Nephron (organoid): ENCODE measurements around the gene DCLRE1B.

Experiments used
- H3K27ac Mint-ChIP-seq, 3 experiments: 2 replicates each; pipeline ENCODE4 v1.8.0; 2020; ENCODE audit warnings: mixed read lengths in 3 of 3, mild to moderate bottlenecking in 2 of 3, moderate library complexity in 1 of 3
- H3K27me3 Mint-ChIP-seq: 2 replicates; pipeline ENCODE4 v1.8.0; 2021; ENCODE audit warnings: low read depth, mild to moderate bottlenecking, moderate library complexity, mixed read lengths
- H3K36me3 Mint-ChIP-seq: 2 replicates; pipeline ENCODE4 v1.8.0; 2020; ENCODE audit warnings: low read depth, mixed read lengths
- H3K4me1 Mint-ChIP-seq: 2 replicates; pipeline ENCODE4 v1.8.0; 2020; ENCODE audit warnings: mixed read lengths
- H3K4me3 Mint-ChIP-seq, 3 experiments: 2 replicates each; pipeline ENCODE4 v1.8.0; 2020; ENCODE audit warnings: mild to moderate bottlenecking in 3 of 3, mixed read lengths in 3 of 3, moderate library complexity in 2 of 3
- H3K9me3 Mint-ChIP-seq: 2 replicates; pipeline ENCODE4 v1.8.0; 2020; ENCODE audit warnings: mixed read lengths
- CTCF ChIP-seq, 3 experiments: fragments of 200-600 bp; sonication (generic); IDR thresholded peaks; one replicate each; pipeline ENCODE4 v1.5.0; 2021; ENCODE audit warnings: antibody characterized with exemption in 3 of 3; ENCODE audit not compliant: unreplicated experiment in 3 of 3

DCLRE1B gene

GRCh38 chr1:113904674-113905434 lies at the start of gene DCLRE1B, which contains the start of gene AP4B1:
Gene DCLRE1B, plus strand, starts transcription at chr1:113905326. Its CDS starts 261 bp downstream, at chr1:113905587.
Gene AP4B1, minus strand, starts transcription at chr1:113904799. Its CDS starts 82 bp downstream, at chr1:113904717.
- Mint-ChIP-seq H3K4me1 (peaks cover 11% of the 10 kb centered on the region), H3K27ac (peak within 1 kb of the TSS; percentile 85 to 96 (median 94)), H3K9me3 (no peaks in the 10 kb centered on the region), H3K27me3 (no peaks in the 10 kb centered on the region), H3K4me3 (peak within 1 kb of the TSS; percentile 88 to 92 (median 91)), H3K36me3 (peaks cover 14% of the 10 kb centered on the region)
- TF ChIP-seq CTCF (IDR thresholded peaks at IDR 0.05; ENCODE audit: unreplicated experiment in 3 of 3): peak; percentile 18 to 52 (median 29)

GRCh38 chr1:113855630-113856400 lies 49.3 kb upstream of the DCLRE1B start:
- no peaks in the 10 kb centered on the region for H3K9me3 Mint-ChIP-seq
- no peak overlapping the region for H3K27ac Mint-ChIP-seq
- H3K4me3 Mint-ChIP-seq: no peak overlapping the region
- H3K36me3 Mint-ChIP-seq: no peaks in the 10 kb centered on the region
- no peaks in the 10 kb centered on the region for H3K4me1 Mint-ChIP-seq
- no peak for TF ChIP-seq CTCF (IDR thresholded peaks at IDR 0.05; ENCODE audit: unreplicated experiment in 3 of 3)
- H3K27me3 Mint-ChIP-seq: no peaks in the 10 kb centered on the region

GRCh38 chr1:113856401-113856790 lies 48.7 kb upstream of the DCLRE1B start:
- Mint-ChIP-seq H3K4me1 (no peaks in the 10 kb centered on the region), H3K4me3 (no peak overlapping the region), H3K27me3 (no peaks in the 10 kb centered on the region), H3K27ac (no peak overlapping the region), H3K36me3 (no peaks in the 10 kb centered on the region), H3K9me3 (no peaks in the 10 kb centered on the region)
- no peak for TF ChIP-seq CTCF (IDR thresholded peaks at IDR 0.05; ENCODE audit: unreplicated experiment in 3 of 3)

- TF ChIP-seq CTCF (IDR thresholded peaks at IDR 0.05; ENCODE audit: unreplicated experiment in 3 of 3): no peak
- H3K36me3 Mint-ChIP-seq: no peaks in the 10 kb centered on the region
- H3K4me1 Mint-ChIP-seq: no peaks in the 10 kb centered on the region
These were observed 47.4 kb upstream of the DCLRE1B start for GRCh38 chr1:113857776-113858175.

GRCh38 chr1:113858418-113858817 lies 46.7 kb upstream of the DCLRE1B start:
- Mint-ChIP-seq H3K9me3 (no peaks in the 10 kb centered on the region), H3K27me3 (no peaks in the 10 kb centered on the region), H3K27ac (no peak overlapping the region), H3K36me3 (no peaks in the 10 kb centered on the region), H3K4me1 (no peaks in the 10 kb centered on the region), H3K4me3 (no peak overlapping the region)
- no peak for TF ChIP-seq CTCF (IDR thresholded peaks at IDR 0.05; ENCODE audit: unreplicated experiment in 3 of 3)

More at GRCh38 chr1:113857776-113858175, 47.4 kb upstream of the DCLRE1B start:
- no peaks in the 10 kb centered on the region for H3K27me3 Mint-ChIP-seq
- H3K27ac Mint-ChIP-seq: no peak overlapping the region
- no peak overlapping the region for H3K4me3 Mint-ChIP-seq
- no peaks in the 10 kb centered on the region for H3K9me3 Mint-ChIP-seq
